ENCODE measurements around the gene C17orf58.

- TF ChIP-seq, protein P1, sequence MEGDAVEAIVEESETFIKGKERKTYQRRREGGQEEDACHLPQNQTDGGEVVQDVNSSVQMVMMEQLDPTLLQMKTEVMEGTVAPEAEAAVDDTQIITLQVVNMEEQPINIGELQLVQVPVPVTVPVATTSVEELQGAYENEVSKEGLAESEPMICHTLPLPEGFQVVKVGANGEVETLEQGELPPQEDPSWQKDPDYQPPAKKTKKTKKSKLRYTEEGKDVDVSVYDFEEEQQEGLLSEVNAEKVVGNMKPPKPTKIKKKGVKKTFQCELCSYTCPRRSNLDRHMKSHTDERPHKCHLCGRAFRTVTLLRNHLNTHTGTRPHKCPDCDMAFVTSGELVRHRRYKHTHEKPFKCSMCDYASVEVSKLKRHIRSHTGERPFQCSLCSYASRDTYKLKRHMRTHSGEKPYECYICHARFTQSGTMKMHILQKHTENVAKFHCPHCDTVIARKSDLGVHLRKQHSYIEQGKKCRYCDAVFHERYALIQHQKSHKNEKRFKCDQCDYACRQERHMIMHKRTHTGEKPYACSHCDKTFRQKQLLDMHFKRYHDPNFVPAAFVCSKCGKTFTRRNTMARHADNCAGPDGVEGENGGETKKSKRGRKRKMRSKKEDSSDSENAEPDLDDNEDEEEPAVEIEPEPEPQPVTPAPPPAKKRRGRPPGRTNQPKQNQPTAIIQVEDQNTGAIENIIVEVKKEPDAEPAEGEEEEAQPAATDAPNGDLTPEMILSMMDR (conservative IDR thresholded peaks at IDR 0.05; ENCODE audit: low read length), result no peak
- TF ChIP-seq EZH2phosphoT487 (IDR thresholded peaks at IDR 0.05; ENCODE audit: borderline replicate concordance, low read depth, low read length), result no peak
These were observed 12.9 kb downstream of the C17orf58 start for GRCh38 chr17:67983383-67983688.
